Measurements from ENCODE around the gene DENND1B.
"Not testable (repeated sequence)": the region's sequence is repeated elsewhere in the genome, so short reads cannot be mapped to it uniquely, and the experiment has no call there.

The DENND1B gene

GRCh38 chr1:197783510-197783948 is 8.2 kb upstream of the DENND1B start:
- DNase-seq = no peak

GRCh38 chr1:197782722-197783360 is 7.6 kb upstream of the DENND1B start:
- no peak for DNase-seq

- no peak for DNase-seq
Observed at GRCh38 chr1:197781968-197782721, 6.9 kb upstream of the DENND1B start.

GRCh38 chr1:197779921-197780320 is 4.6 kb upstream of the DENND1B start:
- no peak for DNase-seq

- DNase-seq = no peak
Observed at GRCh38 chr1:197778366-197778945, 3.2 kb upstream of the DENND1B start.

GRCh38 chr1:197776351-197777105 is 1.2 kb upstream of the DENND1B start:
- no peak for DNase-seq

- DNase-seq = no peak
Observed at GRCh38 chr1:197774466-197775281, 606 bp downstream of the DENND1B start.

- no peak for DNase-seq
Observed at GRCh38 chr1:197773856-197774255, 1.4 kb downstream of the DENND1B start.

- no peak for DNase-seq
Observed at GRCh38 chr1:197771904-197772556, 3.2 kb downstream of the DENND1B start.

- no peak for DNase-seq
Observed at GRCh38 chr1:197771386-197771785, 3.9 kb downstream of the DENND1B start.

- no peak for DNase-seq
Observed at GRCh38 chr1:197770243-197770642, 5.0 kb downstream of the DENND1B start.

- DNase-seq = no peak
Observed at GRCh38 chr1:197769287-197769686, 6.0 kb downstream of the DENND1B start.

GRCh38 chr1:197768014-197768805 is 7.1 kb downstream of the DENND1B start:
- DNase-seq = no peak

- no peak for DNase-seq
Observed at GRCh38 chr1:197763769-197764168, 11.5 kb downstream of the DENND1B start.

- DNase-seq = no peak
Observed at GRCh38 chr1:197763307-197763706, 12.0 kb downstream of the DENND1B start.

- DNase-seq = no peak
Observed at GRCh38 chr1:197761654-197762053, 13.6 kb downstream of the DENND1B start.

GRCh38 chr1:197755553-197755952 is 19.7 kb downstream of the DENND1B start:
- DNase-seq = not testable (repeated sequence)

GRCh38 chr1:197752652-197753164 is 22.6 kb downstream of the DENND1B start:
- not testable (repeated sequence) for DNase-seq

GRCh38 chr1:197750366-197750765 is 24.9 kb downstream of the DENND1B start:
- no peak for DNase-seq

GRCh38 chr1:197745911-197746310 is 29.4 kb downstream of the DENND1B start:
- no peak for DNase-seq

- DNase-seq = no peak
Observed at GRCh38 chr1:197744979-197745378, 30.3 kb downstream of the DENND1B start.

All from NCI-H1694 (cell line).